DND-41 (cell line): ENCODE data around the gene DACH1.

Experiments
- EZH2 ChIP-seq: IDR thresholded peaks from 3 replicates; pipeline ENCODE4 v1.6.1; 2012; ENCODE audit warnings: borderline replicate concordance, low read depth, mild to moderate bottlenecking, moderate library complexity, low read length, inconsistent platforms; ENCODE audit not compliant: severe bottlenecking
- TF ChIP-seq, protein P1 (sequence below): IDR thresholded peaks from 2 replicates; pipeline ENCODE4 v1.5.1; 2012; ENCODE audit warnings: borderline replicate concordance, low read length, moderate library complexity, mild to moderate bottlenecking; ENCODE audit not compliant: poor library complexity, severe bottlenecking; ENCODE audit errors: extremely low read depth

DNA sequence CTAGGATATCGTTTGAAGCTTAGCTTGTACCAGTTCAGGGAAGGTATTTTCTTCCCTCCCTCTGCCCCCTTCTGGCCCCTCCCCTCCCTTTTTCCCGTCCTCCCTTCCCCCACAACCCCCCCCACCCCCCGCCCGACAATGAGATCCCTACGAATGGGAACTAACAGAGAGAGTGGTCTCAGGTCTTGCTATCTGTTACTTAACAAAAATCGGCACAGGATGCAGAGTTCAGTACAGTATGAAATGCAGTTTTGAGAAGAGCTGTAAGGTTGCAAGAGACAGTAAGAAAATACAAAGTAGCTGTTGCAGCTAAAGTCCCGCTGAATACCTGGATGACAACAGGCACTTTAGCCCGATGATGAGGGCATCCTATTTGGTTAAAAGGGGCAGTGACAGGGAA is 3.1 kb upstream of the DACH1 start:
- TF ChIP-seq, protein P1, sequence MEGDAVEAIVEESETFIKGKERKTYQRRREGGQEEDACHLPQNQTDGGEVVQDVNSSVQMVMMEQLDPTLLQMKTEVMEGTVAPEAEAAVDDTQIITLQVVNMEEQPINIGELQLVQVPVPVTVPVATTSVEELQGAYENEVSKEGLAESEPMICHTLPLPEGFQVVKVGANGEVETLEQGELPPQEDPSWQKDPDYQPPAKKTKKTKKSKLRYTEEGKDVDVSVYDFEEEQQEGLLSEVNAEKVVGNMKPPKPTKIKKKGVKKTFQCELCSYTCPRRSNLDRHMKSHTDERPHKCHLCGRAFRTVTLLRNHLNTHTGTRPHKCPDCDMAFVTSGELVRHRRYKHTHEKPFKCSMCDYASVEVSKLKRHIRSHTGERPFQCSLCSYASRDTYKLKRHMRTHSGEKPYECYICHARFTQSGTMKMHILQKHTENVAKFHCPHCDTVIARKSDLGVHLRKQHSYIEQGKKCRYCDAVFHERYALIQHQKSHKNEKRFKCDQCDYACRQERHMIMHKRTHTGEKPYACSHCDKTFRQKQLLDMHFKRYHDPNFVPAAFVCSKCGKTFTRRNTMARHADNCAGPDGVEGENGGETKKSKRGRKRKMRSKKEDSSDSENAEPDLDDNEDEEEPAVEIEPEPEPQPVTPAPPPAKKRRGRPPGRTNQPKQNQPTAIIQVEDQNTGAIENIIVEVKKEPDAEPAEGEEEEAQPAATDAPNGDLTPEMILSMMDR = no peak
- no peak for TF ChIP-seq EZH2
